HG02610 (cell line): Measurements from ENCODE around the gene TLNRD1.

Experiments used
- ATAC-seq: cut with Tn5 transposase; IDR thresholded peaks from one replicate; pipeline ENCODE4 v1.9.1; 2021; ENCODE audit warnings: mild to moderate bottlenecking, moderate library complexity; ENCODE audit not compliant: unreplicated experiment

The TLNRD1 gene

DNA sequence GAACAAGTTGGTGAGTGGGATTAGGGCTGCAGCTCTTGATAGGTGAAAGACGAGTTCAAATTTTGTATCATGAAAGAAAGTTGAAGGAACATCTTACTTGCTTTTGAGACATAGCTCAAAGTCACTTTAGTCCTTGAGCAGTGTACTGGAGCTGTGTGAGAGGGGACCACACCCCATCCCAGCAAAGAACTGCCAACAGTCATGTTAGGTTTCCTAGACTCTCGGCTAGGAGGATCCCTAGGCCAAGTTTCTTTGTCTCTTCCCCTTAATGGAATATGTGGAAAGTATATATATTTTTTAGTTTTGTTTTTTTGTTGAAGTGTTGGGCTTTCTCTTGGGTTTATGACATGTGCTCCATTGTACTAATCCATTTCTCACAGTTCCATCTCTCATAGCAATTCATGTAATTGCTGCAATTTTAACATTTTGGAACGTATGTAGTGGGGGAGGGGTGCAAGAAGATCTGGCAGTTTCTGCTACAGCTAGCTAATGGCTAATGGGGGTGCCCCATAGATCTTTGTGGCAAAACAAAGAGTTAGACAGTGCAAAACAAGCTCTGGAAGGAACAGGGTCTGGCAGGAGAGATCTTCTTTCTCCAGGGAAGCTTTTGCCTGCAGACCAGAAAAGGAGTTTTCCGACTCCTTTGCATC is 25.1 kb downstream of the TLNRD1 start:
- no peak for ATAC-seq

GRCh38 chr15:81026836-81027599 is 26.3 kb downstream of the TLNRD1 start:
- no peak for ATAC-seq

GRCh38 chr15:81029414-81030300 is 28.9 kb downstream of the TLNRD1 start:
- ATAC-seq: no peak

GRCh38 chr15:81030301-81030750 is 29.6 kb downstream of the TLNRD1 start:
- ATAC-seq: no peak

GRCh38 chr15:81031203-81031602 is 30.5 kb downstream of the TLNRD1 start:
- no peak for ATAC-seq

GRCh38 chr15:81032355-81032754 is 31.6 kb downstream of the TLNRD1 start:
- ATAC-seq: no peak

DNA sequence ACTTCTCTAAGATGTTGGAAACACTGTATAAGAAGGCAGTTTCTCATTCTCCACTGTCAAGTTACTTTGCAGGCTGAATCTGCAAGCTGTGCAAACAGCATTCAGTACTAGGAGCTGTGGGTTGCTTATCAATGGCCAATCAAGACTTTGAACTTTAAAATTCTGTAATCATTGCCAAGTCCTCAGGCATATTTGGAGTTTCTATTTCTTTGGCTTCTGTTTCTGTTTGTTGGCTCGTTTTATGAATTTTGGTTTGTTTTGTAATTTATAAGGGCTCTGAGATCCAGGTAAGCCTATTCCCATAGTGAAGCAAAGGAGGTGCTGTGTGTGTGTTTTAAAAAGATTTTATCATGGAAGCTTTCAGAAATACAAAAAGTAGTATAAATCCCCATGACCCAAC is 32.1 kb downstream of the TLNRD1 start:
- ATAC-seq: no peak

- ATAC-seq: no peak
Observed at GRCh38 chr15:81033508-81033907, 32.8 kb downstream of the TLNRD1 start.

GRCh38 chr15:81037952-81038743 is 37.4 kb downstream of the TLNRD1 start:
- no peak for ATAC-seq

GRCh38 chr15:81038975-81039607 is 38.4 kb downstream of the TLNRD1 start:
- ATAC-seq: no peak

DNA sequence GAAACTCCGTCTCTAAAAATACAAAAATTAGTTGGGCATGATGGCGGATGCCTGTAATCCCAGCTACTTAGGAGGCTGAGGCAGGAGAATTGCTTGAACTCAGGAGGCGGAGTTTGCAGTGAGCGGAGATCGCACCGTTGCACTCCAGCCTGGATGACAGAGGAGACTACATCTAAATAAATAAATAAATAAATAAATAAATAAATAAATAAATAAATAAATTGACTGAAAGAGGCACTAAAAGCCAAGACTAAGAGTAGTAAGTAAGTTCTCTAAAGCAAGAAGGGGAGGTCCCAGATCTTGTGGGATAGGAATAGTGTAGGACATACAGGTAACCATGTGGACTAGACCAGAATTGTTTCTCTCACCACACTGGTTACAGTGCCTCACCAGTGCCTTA is 40.0 kb downstream of the TLNRD1 start:
- ATAC-seq: no peak

DNA sequence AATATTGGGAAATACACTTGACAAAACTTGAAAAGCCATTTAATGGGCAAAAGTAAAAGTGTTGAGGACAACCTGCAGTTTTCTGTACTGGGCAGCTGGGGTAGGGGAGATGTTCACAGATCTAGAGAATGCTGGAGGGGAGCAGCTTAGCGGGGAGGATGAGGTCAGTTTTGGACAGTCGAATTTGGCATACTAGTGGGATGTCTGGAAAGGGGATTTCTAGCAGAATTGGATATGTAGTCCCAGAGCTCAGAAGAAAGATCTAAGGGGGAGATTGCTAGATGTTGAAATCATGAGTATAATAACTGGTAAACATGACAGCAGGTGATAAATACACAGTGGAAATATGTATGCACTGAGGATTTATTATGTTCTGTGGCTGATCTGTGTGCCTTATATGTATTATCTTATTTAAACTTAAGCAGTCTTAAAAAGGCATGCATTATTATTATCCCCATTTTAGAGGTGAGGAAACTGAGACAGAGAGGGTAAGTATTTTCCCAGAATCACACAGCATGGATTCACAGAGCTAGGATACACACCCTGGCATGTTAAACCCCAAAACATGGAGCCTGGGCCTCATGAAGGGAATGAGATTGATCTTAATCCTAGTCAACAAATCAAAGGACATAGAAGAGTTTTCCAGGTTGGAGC is 42.7 kb downstream of the TLNRD1 start:
- ATAC-seq: no peak

DNA sequence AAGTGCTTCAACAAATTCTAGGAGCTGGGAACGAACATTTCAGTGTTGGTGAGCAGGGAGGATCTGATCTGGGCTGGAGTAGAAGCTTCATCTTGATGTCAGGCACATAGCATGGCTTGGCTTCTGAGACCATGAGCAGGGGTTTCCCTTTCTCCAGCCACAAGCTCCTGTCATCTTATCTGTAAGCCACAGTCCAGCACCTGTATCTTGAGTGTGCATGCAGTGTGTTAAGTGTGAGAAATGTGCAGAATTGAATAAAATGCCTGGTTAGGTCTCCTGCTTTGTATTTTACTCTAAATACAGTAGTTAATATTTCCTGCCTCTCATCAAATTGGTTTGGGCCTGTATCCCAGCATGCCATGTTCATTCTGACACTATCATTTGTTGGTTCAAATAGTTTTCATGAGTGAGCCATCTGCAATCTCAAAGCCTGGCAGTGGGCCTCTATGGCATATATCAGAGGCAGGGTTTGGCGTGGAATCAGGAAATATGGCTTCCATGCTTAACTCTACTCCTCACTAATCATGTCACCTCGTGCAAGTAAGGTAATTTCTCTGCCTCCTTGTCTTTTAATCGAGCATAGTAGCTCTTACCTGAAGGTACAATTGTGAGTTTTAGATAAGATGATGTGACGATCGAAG is 43.3 kb downstream of the TLNRD1 start:
- no peak for ATAC-seq

GRCh38 chr15:81046290-81046689 is 45.6 kb downstream of the TLNRD1 start:
- no peak for ATAC-seq

DNA sequence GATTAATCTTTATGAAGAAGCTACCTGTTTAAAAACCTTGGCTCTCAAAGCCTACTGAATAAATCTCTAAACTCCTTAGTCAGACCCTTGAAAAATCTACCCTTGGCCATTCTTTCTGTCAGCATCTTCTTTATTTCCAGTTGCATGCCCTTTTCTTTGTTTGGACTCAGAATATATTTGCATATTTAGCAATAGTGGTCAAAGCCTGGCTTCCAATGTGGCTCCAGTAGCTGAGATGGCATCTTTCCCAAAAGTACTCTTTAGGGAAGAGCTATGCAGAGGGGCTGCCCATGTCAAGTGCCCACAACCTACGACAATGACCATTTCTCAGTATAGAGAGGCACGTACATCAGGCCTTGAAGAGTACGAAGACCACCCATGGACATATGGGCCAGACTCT is 47.2 kb downstream of the TLNRD1 start:
- no peak for ATAC-seq

DNA sequence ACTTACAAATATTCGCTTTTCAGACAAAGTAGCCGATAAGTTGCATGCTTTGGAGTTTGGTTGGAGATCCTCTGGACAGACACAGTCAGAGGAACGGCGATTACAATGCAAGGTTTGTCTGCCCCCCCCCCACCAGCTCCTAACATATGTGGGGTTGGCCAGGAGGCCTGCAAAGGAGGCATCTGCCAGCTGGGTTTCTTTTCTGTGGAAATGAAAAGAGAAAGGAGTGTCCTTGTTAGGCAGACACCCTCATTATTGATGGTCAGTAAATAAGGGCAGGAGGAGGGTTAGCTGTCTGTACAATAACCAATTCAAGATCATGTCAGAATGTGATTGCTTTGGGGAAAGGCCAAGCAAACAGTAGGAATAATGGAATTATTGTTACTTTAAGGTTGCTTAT is 49.1 kb downstream of the TLNRD1 start:
- no peak for ATAC-seq

- ATAC-seq: no peak
Observed at GRCh38 chr15:81050259-81050658, 49.5 kb downstream of the TLNRD1 start.

DNA sequence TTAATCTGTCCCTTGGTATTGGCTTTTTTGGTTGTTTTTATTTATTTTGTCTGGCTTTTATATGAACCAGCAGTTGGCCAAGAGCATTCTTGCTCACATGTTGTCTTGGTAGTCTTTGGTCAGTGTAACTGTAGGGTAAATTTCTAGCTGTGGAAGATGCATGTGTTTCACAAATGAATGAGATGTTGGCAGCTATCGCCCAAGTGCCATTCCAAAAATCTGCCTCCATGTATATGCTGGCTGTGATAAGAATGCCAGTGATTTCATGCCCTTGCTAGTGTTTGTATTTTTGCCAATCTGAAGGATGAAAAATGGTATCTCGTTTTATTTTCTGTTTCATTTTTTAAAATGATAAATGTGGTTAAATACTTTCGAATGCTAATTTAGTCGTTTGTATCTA is 50.1 kb downstream of the TLNRD1 start:
- ATAC-seq: no peak

GRCh38 chr15:81052046-81052445 is 51.3 kb downstream of the TLNRD1 start:
- ATAC-seq: no peak
